H1 (cell line): ENCODE results near the gene GALNT2. TPM values are rescaled to one million over a fixed set of nuclear protein-coding genes. Genes with fewer than 3 reads are reported as not detected.

ENCODE experiments used
- BCL11A ChIP-seq, 2 experiments: IDR thresholded peaks; one replicate each; pipeline ENCODE4 v1.6.1; 2011; ENCODE audit warnings: low read depth in 2 of 2, low read length in 2 of 2, mild to moderate bottlenecking in 2 of 2
- CTBP2 ChIP-seq: IDR thresholded peaks from 2 replicates; pipeline ENCODE4 v1.7.0; 2011; ENCODE audit warnings: borderline replicate concordance, mild to moderate bottlenecking, moderate library complexity, mixed read lengths, low read length; ENCODE audit not compliant: insufficient read depth, insufficient read length
- EZH2 ChIP-seq: fragments of 200-600 bp; sonication (generic); IDR thresholded peaks from 2 replicates; pipeline ENCODE4 v1.7.1; 2012; ENCODE audit warnings: low read depth, mild to moderate bottlenecking, moderate library complexity, low read length, inconsistent platforms; ENCODE audit not compliant: severe bottlenecking
- POLR2AphosphoS5 ChIP-seq: IDR thresholded peaks from 2 replicates; pipeline ENCODE4 v1.6.1; 2011; ENCODE audit warnings: low read depth, low read length
- SP4 ChIP-seq: IDR thresholded peaks from 2 replicates; pipeline ENCODE4 v1.6.1; 2012; ENCODE audit warnings: low read length, inconsistent platforms
- polyA plus RNA-seq, 7 experiments: library from polyadenylated mRNA; depleted of rRNA in 3 of 7; stranded (reverse) in 5 of 7; unstranded in 2 of 7; fragments of >200 nt in 5 of 7; fragments of 200-250 nt in 2 of 7; gene quantifications; 1 replicate in 5 of 7; 2 replicates in 1 of 7; 4 replicates in 1 of 7; pipeline versions ENCODE4 v1.2.1 to v1.2.3, GENCODE V29; 2011 to 2013; ENCODE audit warnings: missing spikeins in 2 of 7, mixed read lengths in 2 of 7
- total RNA-seq: library from RNA; stranded (reverse); fragmentation: NEBNext Ultra II Directional; extraction: Animal tissue kit (Norgen Biotek cat#: 25700); gene quantifications from 2 replicates; pipeline ENCODE4 v1.2.1, GENCODE V29; 2021
- TF ChIP-seq, protein P1 (sequence below): fragments of 300-600 bp; sonication (generic); IDR thresholded peaks from 2 replicates; pipeline ENCODE4 v1.7.1; 2012; ENCODE audit warnings: low read length, moderate library complexity, mild to moderate bottlenecking, inconsistent platforms; ENCODE audit not compliant: insufficient replicate concordance
- TF ChIP-seq, protein P2 (sequence below): IDR thresholded peaks from 2 replicates; pipeline ENCODE4 v1.6.1; 2012; ENCODE audit warnings: inconsistent platforms
- TF ChIP-seq, protein P3 (sequence below): IDR thresholded peaks from 2 replicates; pipeline ENCODE4 v1.6.1; 2012; ENCODE audit warnings: low read length, inconsistent platforms

Gene GALNT2
- total and polyA plus RNA-seq, 2 of the 8 experiments (the other 6 are each of a cell fraction or from before 2014, with no cell fraction given) = 34.5 to 75.3 TPM

DNA sequence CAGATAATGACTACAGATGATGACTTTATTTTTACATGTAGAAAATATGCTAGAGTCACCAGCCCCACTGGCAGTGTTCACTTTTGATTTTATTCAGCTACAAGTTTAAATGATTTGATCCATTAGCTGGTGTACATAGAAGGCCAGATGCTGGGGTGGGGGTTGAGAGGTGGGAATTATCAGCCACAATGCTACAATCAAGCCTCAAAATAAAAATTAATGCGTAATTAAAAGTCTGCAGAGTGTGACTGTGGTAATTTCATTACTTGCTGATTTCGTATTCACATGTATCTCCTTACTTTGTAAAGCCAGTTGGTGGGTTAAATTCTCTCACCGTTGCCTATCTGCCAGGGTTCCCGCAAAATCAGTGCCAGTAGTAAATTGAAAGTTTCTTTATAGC, 109.3 kb downstream of the GALNT2 start (continued):
- TF ChIP-seq BCL11A (IDR thresholded peaks at IDR 0.05; ENCODE audit: low read depth in 2 of 2, low read length in 2 of 2) (no peak), CTBP2 (no peak), SP4 (no peak), EZH2 (no peak), POLR2AphosphoS5 (no peak)
- TF ChIP-seq, protein P1, sequence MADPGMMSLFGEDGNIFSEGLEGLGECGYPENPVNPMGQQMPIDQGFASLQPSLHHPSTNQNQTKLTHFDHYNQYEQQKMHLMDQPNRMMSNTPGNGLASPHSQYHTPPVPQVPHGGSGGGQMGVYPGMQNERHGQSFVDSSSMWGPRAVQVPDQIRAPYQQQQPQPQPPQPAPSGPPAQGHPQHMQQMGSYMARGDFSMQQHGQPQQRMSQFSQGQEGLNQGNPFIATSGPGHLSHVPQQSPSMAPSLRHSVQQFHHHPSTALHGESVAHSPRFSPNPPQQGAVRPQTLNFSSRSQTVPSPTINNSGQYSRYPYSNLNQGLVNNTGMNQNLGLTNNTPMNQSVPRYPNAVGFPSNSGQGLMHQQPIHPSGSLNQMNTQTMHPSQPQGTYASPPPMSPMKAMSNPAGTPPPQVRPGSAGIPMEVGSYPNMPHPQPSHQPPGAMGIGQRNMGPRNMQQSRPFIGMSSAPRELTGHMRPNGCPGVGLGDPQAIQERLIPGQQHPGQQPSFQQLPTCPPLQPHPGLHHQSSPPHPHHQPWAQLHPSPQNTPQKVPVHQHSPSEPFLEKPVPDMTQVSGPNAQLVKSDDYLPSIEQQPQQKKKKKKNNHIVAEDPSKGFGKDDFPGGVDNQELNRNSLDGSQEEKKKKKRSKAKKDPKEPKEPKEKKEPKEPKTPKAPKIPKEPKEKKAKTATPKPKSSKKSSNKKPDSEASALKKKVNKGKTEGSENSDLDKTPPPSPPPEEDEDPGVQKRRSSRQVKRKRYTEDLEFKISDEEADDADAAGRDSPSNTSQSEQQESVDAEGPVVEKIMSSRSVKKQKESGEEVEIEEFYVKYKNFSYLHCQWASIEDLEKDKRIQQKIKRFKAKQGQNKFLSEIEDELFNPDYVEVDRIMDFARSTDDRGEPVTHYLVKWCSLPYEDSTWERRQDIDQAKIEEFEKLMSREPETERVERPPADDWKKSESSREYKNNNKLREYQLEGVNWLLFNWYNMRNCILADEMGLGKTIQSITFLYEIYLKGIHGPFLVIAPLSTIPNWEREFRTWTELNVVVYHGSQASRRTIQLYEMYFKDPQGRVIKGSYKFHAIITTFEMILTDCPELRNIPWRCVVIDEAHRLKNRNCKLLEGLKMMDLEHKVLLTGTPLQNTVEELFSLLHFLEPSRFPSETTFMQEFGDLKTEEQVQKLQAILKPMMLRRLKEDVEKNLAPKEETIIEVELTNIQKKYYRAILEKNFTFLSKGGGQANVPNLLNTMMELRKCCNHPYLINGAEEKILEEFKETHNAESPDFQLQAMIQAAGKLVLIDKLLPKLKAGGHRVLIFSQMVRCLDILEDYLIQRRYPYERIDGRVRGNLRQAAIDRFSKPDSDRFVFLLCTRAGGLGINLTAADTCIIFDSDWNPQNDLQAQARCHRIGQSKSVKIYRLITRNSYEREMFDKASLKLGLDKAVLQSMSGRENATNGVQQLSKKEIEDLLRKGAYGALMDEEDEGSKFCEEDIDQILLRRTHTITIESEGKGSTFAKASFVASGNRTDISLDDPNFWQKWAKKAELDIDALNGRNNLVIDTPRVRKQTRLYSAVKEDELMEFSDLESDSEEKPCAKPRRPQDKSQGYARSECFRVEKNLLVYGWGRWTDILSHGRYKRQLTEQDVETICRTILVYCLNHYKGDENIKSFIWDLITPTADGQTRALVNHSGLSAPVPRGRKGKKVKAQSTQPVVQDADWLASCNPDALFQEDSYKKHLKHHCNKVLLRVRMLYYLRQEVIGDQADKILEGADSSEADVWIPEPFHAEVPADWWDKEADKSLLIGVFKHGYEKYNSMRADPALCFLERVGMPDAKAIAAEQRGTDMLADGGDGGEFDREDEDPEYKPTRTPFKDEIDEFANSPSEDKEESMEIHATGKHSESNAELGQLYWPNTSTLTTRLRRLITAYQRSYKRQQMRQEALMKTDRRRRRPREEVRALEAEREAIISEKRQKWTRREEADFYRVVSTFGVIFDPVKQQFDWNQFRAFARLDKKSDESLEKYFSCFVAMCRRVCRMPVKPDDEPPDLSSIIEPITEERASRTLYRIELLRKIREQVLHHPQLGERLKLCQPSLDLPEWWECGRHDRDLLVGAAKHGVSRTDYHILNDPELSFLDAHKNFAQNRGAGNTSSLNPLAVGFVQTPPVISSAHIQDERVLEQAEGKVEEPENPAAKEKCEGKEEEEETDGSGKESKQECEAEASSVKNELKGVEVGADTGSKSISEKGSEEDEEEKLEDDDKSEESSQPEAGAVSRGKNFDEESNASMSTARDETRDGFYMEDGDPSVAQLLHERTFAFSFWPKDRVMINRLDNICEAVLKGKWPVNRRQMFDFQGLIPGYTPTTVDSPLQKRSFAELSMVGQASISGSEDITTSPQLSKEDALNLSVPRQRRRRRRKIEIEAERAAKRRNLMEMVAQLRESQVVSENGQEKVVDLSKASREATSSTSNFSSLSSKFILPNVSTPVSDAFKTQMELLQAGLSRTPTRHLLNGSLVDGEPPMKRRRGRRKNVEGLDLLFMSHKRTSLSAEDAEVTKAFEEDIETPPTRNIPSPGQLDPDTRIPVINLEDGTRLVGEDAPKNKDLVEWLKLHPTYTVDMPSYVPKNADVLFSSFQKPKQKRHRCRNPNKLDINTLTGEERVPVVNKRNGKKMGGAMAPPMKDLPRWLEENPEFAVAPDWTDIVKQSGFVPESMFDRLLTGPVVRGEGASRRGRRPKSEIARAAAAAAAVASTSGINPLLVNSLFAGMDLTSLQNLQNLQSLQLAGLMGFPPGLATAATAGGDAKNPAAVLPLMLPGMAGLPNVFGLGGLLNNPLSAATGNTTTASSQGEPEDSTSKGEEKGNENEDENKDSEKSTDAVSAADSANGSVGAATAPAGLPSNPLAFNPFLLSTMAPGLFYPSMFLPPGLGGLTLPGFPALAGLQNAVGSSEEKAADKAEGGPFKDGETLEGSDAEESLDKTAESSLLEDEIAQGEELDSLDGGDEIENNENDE = no peak
- TF ChIP-seq, protein P2, sequence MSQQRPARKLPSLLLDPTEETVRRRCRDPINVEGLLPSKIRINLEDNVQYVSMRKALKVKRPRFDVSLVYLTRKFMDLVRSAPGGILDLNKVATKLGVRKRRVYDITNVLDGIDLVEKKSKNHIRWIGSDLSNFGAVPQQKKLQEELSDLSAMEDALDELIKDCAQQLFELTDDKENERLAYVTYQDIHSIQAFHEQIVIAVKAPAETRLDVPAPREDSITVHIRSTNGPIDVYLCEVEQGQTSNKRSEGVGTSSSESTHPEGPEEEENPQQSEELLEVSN = no peak
- TF ChIP-seq, protein P3, sequence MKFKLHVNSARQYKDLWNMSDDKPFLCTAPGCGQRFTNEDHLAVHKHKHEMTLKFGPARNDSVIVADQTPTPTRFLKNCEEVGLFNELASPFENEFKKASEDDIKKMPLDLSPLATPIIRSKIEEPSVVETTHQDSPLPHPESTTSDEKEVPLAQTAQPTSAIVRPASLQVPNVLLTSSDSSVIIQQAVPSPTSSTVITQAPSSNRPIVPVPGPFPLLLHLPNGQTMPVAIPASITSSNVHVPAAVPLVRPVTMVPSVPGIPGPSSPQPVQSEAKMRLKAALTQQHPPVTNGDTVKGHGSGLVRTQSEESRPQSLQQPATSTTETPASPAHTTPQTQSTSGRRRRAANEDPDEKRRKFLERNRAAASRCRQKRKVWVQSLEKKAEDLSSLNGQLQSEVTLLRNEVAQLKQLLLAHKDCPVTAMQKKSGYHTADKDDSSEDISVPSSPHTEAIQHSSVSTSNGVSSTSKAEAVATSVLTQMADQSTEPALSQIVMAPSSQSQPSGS = no peak
